Glutamatergic neuron (in vitro differentiated cells): ENCODE data around the gene MXRA8. TPM values are rescaled to one million over a fixed set of nuclear protein-coding genes. Genes with fewer than 3 reads are reported as not detected.

Experiments
- DNase-seq: peaks from one replicate; pipeline ENCODE4 v3.0.0; 2022
- H3K27ac Mint-ChIP-seq: one replicate; pipeline ENCODE4 v1.8.0; 2020; ENCODE audit warnings: mild to moderate bottlenecking, mixed read lengths, inconsistent platforms; ENCODE audit not compliant: unreplicated experiment
- H3K27me3 Mint-ChIP-seq: one replicate; pipeline ENCODE4 v1.8.0; 2020; ENCODE audit warnings: mild to moderate bottlenecking, moderate library complexity, mixed read lengths, inconsistent platforms; ENCODE audit not compliant: unreplicated experiment
- H3K36me3 Mint-ChIP-seq: one replicate; pipeline ENCODE4 v1.8.0; 2020; ENCODE audit warnings: mild to moderate bottlenecking, mixed read lengths, inconsistent platforms; ENCODE audit not compliant: unreplicated experiment
- H3K4me1 Mint-ChIP-seq: one replicate; pipeline ENCODE4 v1.8.0; 2020; ENCODE audit warnings: mild to moderate bottlenecking, low read depth, mixed read lengths, inconsistent platforms; ENCODE audit not compliant: unreplicated experiment
- H3K4me3 Mint-ChIP-seq: one replicate; pipeline ENCODE4 v1.8.0; 2020; ENCODE audit warnings: mild to moderate bottlenecking, mixed read lengths, inconsistent platforms; ENCODE audit not compliant: unreplicated experiment
- H3K9me3 Mint-ChIP-seq: one replicate; pipeline ENCODE4 v1.8.0; 2020; ENCODE audit warnings: mild to moderate bottlenecking, moderate library complexity, mixed read lengths, inconsistent platforms; ENCODE audit not compliant: unreplicated experiment
- total RNA-seq: library from RNA; stranded (reverse); fragmentation: NEBNext Ultra II Directional; extraction: Animal tissue kit (Norgen Biotek cat#: 25700); gene quantifications from one replicate; pipeline ENCODE4 v1.2.1, GENCODE V29; 2021; ENCODE audit not compliant: unreplicated experiment
- TF ChIP-seq, protein P1 (sequence below): fragments of 200-600 bp; sonication (generic); IDR thresholded peaks from one replicate; pipeline ENCODE4 v1.5.0; 2021; ENCODE audit not compliant: partially characterized antibody, unreplicated experiment

MXRA8 gene
- total RNA-seq, 1 donor from 2014 or later, result 7.7 TPM

DNA sequence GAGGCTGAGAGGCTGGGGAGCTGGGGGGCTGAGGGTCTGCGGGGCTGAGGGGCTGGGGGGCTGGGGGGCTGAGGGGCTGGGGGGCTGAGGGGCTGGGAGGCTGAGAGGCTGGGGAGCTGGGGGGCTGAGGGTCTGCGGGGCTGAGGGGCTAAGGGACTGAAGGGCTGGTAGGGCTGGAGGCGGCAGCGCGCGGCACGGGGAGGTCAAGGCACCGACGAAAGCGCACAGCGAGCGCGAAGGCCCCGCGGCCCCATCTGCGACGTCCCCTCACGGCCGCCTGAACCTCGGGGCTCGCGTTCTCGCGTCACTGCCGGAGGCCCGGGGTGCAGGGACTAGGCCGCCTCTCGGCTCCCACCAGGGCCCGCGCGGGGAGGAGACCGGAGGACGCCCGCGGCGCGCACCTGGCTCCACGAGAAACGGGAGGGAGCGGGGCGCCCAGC, 34.3 kb downstream of the MXRA8 start:
- H3K27me3 Mint-ChIP-seq, result peaks cover 6% of the 10 kb centered on the region
- H3K4me1 Mint-ChIP-seq, result peaks cover 8% of the 10 kb centered on the region
- peaks cover 6% of the 10 kb centered on the region for H3K9me3 Mint-ChIP-seq
- TF ChIP-seq, protein P1, sequence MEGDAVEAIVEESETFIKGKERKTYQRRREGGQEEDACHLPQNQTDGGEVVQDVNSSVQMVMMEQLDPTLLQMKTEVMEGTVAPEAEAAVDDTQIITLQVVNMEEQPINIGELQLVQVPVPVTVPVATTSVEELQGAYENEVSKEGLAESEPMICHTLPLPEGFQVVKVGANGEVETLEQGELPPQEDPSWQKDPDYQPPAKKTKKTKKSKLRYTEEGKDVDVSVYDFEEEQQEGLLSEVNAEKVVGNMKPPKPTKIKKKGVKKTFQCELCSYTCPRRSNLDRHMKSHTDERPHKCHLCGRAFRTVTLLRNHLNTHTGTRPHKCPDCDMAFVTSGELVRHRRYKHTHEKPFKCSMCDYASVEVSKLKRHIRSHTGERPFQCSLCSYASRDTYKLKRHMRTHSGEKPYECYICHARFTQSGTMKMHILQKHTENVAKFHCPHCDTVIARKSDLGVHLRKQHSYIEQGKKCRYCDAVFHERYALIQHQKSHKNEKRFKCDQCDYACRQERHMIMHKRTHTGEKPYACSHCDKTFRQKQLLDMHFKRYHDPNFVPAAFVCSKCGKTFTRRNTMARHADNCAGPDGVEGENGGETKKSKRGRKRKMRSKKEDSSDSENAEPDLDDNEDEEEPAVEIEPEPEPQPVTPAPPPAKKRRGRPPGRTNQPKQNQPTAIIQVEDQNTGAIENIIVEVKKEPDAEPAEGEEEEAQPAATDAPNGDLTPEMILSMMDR, result no peak
- H3K36me3 Mint-ChIP-seq, result no peaks in the 10 kb centered on the region
- H3K27ac Mint-ChIP-seq, result no peak overlapping the region
- peak overlapping the region; percentile 61 for H3K4me3 Mint-ChIP-seq
- no peak for DNase-seq

DNA sequence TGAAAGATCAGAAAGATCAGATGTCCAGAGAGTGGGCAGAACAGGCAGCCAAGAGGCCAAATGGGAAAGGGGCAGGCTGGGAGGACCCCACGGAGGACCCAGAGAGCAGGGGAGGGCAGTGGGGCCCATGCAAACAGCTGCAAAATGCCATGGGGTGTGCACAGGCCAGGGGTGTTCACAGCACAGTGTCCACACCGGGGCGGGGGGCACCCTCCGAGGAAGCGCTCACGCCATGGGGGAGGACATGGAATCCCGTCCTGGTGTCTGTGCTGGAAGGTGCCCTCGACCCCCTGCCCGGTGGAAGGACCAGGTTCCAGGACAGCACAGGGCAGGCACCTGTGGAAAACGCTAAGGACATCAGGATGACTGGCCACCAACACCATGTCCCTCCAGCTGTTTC, 35.4 kb downstream of the MXRA8 start:
- H3K9me3 Mint-ChIP-seq, result peaks cover 8% of the 10 kb centered on the region
- TF ChIP-seq, protein P1, result no peak
- peaks cover 6% of the 10 kb centered on the region for H3K27me3 Mint-ChIP-seq
- peaks cover 8% of the 10 kb centered on the region for H3K4me1 Mint-ChIP-seq
- H3K27ac Mint-ChIP-seq, result no peak overlapping the region
- no peaks in the 10 kb centered on the region for H3K36me3 Mint-ChIP-seq
- peak overlapping the region; percentile 85 for H3K4me3 Mint-ChIP-seq
- no peak for DNase-seq

DNA sequence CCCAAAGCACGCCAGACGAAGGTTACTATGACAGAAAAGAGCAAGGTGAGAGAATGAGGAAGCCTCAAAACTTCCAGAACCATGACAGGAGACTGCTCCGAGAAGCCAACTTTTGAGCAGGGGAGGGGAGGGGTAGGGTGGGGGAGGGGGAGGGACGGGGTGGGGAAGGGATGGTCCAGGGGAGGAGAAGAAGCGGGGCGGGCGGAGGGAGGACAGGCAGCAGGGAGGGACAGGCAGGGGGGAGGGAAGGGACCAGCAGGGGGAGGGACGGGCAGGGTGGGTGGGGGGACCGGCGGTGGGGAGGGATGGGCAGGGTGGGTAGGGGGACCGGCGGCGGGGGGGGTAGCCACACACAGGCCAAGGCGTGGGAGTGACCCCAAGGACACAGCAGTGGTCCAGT, 35.9 kb downstream of the MXRA8 start:
- Mint-ChIP-seq H3K27ac (no peak overlapping the region), H3K36me3 (no peaks in the 10 kb centered on the region)
- TF ChIP-seq, protein P1, result no peak

DNA sequence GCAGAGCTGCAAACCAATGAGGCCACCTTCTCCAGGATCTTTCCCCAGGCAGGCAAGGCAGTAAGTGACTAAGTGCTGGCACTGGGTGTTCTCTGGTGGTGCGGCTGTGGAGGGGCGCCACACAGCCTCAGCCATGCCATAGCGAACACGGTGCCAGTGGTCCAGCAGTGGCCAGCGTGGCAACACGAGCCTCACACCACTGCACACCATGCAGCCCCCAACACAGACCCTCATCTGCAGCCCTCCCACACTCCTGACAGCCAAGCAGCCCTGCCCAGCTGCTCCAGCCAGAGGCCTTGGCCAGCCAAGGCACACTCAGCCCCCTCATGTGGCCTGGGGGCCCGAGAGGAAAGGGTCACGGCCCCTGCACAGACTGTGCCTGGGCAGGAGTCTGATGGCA, 36.9 kb downstream of the MXRA8 start:
- DNase-seq, result no peak
- Mint-ChIP-seq H3K9me3 (peaks cover 10% of the 10 kb centered on the region), H3K4me1 (peaks cover 12% of the 10 kb centered on the region), H3K27ac (no peak overlapping the region), H3K4me3 (no peak overlapping the region), H3K27me3 (peaks cover 8% of the 10 kb centered on the region), H3K36me3 (no peaks in the 10 kb centered on the region)
- TF ChIP-seq, protein P1, result no peak

More for the DNA sequence above, 35.9 kb downstream of the MXRA8 start:
- Mint-ChIP-seq H3K9me3 (peaks cover 8% of the 10 kb centered on the region), H3K4me3 (peak overlapping the region; percentile 81), H3K27me3 (peaks cover 6% of the 10 kb centered on the region), H3K4me1 (peaks cover 9% of the 10 kb centered on the region)
- peak; percentile 36 for DNase-seq

DNA sequence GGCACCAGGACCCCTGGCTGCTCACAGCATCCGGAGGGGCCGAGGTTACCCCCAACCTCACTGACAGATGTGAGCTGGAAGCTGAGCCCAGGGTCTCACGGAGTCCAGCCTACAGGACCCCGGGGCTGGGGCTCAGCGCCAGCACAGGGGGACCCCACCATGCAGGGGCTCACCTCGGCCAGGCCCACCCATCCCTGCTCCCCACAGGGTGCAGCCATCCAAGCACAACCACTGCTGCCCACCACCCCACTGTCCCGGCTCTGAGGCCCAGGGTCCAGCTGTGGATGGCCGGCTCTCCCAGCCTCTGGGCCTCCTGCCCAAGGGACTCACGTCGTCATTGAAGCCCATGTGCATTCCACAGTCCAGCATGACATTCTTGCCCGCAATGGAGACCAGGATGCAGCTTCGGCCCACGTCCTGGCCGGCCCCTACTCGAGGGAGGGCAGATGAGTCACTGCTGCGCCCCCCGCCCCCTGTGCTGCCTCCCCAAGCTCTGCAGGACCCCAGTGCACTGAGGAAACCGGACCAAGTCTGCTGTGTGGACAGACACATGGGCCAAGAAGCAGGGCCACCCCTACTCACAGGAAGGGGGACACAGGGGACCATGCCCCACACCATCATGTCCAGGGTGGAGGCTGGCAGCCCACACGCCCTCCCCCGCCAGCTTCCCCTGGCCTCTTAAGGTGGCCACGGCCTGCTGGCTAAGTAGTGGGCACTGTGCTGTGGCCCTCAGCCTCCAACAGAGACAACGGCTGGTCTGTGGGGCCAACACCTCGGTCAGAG, 37.5 kb downstream of the MXRA8 start:
- H3K4me3 Mint-ChIP-seq, result no peak overlapping the region
- H3K27ac Mint-ChIP-seq, result no peak overlapping the region
- TF ChIP-seq, protein P1, result no peak
- H3K27me3 Mint-ChIP-seq, result peaks cover 6% of the 10 kb centered on the region
- H3K4me1 Mint-ChIP-seq, result peaks cover 13% of the 10 kb centered on the region
- no peaks in the 10 kb centered on the region for H3K36me3 Mint-ChIP-seq
- peaks cover 12% of the 10 kb centered on the region for H3K9me3 Mint-ChIP-seq
- no peak for DNase-seq
